HG03571 (cell line): ENCODE measurements around the gene MED9.

Experiments used
- ATAC-seq: cut with Tn5 transposase; IDR thresholded peaks from one replicate; pipeline ENCODE4 v1.9.1; 2021; ENCODE audit not compliant: unreplicated experiment

MED9 gene

DNA sequence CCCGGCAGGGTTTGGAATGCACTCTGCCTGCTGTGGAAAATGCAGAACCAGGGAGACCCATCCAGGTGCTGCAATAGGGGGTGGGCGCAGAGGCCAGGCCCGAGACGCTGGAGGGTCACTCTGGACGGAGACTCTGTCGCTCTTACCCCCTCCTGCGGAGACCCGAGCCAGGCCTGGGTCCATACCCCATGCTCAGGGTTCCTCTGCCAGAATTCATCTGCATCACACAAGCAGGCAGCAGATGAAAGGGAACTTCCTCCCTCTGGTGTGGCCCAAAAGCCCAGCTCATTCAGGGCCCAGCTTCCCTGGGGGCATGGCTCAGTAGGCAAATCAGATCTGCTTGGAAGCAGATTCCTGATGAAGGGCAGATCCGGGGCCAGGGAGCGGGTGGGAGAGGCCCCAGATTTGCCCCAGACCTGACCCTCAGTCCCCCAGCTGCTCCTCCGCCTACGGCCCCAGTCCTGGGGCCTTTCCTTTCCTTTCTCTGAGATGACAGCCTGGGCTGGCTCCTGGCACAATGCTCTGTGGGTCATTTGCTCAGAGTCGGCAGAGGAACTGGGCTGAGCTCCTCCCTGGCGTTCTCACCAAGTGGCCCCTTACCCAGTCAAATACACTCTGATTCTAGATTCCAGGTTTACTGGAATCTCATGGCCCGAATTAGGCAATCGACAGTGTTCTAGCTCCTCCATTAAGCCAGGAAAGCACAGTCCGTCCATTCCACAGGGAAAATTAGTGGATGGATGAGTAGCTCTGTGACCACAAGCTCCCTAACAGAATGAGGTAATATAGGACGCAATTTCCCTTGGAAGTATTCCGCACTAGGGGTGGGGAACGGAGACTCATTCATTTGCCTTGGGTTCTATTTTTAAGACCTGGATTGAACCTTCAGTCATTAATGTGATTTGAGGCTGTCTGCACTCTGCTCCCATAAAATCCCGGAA is 38.5 kb downstream of the MED9 start:
- ATAC-seq, result no peak

DNA sequence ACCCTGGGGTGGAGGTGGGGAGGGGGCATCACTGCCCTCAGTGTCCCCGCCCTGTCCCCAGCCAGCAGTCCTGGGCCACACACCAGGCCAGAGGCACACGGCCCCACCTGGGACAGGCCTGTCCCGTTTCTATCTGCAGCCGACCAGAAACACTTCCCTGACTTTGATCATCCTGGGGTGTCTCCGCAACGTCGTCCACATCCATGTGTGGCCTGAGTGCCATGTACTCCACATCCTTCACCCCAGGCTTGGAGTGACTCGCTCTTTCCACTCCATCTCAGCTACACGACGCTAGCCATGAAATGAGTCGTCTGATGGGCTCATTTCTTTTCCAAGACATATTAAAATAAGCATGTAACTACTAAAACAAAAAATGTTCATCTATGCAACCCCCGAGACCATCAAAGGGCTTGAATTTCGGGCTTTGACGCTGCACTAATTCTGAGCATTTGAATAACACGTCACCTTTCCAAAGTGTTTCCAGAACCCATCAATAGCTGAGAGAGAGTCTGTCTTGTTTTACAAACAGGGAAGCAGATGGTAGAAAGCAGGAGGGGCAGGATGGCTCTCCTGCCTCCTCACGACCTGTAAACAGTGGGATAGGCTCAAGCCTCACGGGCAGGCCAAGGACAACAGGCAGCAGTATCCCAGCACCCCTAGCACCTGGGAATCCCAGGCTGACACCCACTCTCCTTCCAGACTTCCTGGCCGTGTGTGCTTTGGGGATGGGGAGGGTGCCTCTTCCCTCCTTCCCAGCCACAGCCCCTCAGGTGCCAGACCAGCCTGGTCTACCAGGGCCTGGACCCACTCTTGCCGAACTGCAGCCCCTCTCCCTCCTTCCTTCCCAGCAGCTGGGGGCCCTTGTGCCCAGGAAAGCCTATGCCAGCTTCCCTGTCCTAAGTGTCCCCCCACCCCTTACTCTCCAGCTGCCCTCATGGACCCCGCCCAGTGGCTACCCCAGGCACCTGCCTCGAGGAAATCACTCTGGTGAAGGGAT is 39.4 kb downstream of the MED9 start:
- no peak for ATAC-seq

DNA sequence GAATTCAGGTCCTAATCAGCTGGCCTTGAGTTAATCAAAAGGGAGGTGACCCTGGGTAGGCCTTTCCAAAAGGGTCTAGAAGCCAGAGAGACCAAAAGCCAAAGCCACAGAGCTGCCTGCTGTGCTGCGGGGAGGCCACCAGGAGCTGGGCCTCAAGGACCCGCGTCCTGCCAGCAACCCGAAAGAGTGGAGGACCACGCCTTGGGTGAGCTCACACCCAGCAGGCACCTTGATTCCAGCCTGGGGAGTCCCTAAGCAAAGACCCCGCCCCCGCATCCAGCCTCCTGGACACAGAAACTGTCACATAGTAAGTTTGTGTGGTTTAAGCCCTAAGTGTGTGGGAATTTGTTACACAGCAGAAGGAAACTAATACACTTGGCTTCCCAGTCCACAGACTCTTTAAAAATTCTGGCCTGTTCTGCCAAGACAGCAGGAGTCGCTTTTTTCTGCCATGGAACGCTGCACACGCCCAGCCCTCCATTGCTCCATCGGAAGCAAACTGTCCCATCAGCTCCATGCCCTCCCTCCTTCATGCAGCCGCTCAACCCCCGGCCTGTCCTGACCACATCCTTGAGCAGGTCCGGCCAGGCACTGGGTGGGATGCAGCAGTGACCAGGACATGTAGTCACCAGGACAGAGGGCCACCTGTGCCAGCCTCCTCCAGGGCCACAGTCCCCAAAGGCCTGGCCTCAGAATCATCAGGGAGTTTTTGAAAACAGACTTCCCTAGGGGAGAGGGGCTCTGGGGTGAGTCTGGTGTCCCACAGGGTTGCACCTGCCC is 40.3 kb downstream of the MED9 start:
- ATAC-seq, result no peak

DNA sequence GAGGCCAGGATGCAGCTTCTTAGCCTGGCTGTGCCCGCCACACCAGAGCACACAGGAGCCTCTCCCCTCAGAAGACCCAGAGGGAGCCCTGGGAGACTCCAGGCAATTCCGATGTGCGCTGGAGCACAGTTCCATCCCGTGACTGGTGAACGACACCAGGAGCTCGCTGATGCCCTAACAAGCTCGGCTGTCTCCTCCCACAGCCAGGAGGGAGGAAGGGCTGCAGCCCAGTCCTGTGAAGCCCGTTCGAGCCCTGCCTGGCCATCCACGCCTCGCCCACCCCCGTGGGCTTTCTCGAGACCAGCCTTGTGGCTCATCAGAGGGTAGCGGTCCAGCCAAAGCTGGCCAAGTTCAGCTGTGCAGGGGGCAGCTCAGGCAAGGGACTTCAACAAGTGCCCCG is 41.2 kb downstream of the MED9 start:
- no peak for ATAC-seq

DNA sequence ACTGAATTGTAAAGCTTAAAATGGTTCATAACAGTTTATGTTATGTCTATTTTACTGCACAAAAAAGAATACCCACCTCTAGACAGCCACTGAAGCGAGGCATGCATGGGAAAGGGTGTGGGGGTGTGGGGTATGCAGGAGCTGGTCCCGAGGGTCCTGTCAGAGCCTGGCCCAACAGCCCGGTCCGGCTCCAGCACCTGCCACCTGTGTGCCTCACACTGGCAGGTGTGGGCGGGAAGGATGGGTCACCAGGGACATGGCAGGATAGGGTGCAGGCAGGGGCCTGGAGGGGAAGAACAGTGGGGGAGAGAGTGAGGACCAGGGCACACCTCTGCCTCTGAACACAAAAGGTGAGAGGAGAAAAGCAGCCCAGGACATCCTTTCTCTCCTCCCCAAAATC is 42.2 kb downstream of the MED9 start:
- no peak for ATAC-seq

DNA sequence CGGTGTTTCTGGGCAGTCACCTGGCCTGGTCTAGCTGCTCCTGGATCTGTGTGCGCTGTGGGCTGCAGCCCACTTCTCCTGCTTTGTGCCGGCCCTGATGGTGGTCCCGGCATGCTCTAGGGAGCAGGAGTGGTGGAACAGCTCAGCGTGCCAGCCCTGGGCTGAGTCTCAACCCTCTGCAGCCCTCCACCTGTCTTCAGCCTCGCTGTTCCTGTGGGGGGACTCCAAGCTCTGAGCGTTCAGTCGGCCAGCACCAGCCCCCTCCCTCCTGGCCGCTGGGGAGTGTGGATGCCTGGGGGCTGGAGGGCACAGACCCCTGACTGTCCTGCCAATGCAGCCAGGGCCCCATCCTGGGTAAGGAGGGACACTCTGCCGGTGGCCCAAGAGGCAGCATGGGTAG is 43.1 kb downstream of the MED9 start:
- no peak for ATAC-seq

DNA sequence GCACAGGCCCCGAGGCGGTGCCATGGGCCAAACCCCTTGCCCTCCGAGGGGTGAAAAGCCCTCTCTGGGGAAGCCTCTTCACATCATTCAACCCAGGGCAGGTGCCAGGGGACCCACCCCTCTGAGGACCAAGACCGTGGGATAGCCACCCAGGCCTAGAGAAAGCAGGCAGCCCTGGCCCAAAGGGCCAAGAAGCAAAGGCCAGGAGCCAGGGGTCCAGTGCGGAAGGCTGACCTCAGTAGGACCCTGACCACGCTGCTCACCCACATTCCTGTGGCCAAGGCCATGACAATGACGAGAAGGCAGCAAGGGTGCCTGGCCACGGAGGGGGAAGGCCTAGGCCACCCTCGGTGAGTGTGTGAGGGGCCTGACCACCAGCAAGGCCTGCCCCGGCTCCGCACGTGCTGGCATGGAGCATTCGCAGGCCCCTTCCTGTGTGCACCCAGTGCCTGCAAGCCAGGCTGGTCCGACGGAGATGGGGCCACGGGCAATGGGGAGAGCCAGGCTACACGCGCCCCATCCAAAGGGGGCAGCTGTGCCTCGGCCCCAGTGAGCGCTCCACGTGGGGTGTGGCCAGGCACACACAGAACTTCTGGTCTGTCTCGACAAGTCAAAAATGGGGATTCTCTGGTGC is 43.9 kb downstream of the MED9 start:
- ATAC-seq, result no peak

DNA sequence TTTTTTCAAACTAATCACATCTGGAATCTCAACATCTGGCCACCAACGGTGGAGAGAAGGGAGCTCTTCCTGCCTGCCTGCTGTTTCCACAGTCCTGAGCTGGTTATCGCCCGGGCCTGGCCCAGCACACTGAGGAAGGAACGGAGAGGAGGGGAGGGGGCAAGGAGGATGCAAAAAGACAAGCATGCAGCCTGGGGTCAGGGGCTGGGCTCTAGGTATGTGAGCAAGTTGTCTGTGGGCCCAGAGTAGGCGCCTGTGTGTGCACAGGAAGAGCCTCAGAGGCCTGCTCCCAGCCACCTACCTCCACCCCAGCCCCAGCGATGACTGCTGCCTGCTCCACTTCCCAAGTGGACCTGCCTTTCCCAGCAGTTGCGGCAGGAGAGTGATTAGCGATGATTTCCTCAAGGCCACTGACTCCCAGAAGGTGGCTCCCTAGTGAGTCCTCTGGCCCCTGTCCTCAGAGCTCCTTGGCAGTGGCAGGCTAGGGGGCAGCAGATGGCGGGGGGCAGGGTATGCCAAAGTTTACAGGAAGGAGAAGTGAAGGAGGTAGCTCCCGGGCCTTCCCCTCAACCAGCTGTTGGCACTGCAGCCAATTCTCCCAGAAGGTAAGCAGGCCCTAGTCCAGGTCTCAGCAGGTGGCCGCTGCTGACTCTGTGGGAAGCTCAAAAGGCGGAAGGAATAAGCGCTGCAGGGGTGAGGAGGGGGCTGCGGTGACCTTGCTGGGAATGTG is 46.4 kb downstream of the MED9 start:
- ATAC-seq, result no peak

DNA sequence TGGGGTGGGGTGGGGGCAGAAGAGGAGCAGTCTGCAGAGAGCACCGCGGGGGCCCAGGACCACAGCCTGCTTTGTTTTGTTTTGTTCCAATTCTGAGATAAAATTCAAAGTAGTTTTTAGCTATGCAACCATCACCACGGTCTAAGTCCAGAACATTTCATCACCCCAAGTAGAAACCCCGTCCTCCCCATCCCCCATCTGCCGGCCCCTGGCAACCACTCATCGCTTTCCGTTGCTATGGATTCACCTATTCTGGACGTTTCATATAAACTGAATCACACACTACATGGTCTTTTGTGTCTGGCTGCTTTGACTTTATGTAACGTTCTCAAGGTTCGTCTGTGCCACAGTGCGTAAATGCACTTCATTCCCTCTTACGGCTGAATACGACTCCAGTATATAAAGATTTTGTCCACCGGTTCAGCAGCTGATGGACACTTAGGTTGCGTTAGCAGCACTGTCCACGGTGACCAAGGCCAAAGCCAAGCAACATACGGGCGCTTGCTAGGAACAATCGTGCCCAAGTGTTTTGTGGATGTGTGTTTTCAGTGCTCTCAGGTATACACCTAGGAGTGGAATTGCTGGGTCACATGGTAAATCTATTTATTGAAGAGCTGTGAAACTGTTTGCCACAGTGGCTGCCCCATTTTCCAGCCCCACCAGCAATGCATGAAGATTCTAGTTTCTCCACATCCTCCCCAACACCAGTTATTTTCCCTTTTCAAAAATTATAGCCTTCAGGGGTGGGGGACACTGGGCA is 47.1 kb downstream of the MED9 start:
- ATAC-seq, result no peak

DNA sequence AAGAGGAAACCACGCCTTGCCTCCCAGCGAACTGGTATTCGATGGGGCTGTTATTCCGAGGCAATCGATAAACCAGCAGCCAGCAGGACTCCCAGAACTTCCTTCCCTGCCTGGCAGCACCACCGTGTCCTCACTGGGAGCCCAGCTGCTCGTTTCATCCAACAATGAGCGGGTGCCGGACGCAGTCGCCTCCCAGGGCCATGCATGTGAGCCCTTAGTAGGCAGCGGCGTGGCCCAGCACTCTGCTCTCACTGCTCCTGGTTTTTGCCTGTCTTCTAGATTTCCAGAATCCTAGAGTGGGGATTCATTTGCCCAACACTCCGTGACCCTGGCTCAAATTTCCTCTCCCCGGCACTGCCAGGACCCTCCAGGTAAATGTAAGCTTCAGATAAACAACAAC is 48.5 kb downstream of the MED9 start:
- no peak for ATAC-seq

DNA sequence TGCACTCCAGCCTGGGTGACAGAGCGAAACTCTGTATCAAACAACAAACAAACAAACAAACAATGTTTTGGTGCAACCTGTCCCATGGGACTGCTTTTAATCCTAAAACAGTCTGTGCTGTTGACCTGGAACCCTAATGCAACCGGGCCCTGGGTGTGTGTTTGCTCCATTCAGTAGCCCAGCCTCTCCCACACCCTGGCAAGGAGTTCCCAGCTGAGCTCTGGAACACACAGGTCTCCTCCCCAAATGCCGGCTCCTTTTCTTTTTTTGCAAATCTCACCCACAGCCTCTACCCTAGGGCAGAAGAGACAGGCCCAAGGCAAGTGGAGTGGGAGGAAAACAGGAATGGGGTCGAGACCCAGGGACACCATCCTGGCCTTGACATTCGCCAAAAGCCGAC is 49.2 kb downstream of the MED9 start:
- ATAC-seq, result no peak

DNA sequence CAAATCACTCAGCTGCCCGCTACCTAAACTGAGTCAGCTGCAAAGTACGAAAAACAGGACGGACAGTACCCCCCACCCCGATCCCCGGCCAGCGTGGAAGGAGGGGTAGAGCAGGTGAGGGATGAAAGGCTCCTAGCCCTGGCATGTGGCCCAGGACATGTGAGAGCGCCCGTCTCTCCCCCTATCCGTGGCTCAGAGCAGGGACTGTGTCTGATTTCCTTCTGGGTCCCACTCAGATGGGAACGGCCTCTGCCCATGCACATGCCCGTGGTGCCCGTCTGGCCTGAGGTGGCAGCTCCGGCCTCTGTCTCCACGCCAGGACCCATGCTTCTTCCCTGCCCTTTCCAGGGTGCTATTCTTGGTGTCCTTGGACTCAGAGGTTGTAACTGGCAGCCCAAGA is 49.6 kb downstream of the MED9 start:
- no peak for ATAC-seq

DNA sequence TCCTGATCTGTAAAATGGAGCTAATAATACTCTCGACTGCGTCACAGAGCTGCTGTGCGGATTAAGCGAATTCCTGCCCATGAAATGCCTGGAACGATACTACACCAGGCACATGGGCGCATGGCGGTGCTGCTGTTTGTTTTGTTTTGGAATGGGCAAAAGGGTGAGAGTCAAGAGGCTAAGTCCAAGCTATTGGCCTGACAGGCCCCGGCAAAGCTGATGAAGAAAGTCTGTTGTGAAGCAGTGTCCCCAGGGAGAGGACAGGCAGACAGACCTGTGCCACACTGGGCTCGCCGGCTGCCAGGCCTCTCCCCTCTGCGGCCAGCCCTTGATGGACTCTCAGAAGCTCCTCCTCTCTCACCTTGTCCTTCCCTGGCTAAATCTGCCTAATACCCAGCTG is 50.7 kb downstream of the MED9 start:
- ATAC-seq, result no peak

DNA sequence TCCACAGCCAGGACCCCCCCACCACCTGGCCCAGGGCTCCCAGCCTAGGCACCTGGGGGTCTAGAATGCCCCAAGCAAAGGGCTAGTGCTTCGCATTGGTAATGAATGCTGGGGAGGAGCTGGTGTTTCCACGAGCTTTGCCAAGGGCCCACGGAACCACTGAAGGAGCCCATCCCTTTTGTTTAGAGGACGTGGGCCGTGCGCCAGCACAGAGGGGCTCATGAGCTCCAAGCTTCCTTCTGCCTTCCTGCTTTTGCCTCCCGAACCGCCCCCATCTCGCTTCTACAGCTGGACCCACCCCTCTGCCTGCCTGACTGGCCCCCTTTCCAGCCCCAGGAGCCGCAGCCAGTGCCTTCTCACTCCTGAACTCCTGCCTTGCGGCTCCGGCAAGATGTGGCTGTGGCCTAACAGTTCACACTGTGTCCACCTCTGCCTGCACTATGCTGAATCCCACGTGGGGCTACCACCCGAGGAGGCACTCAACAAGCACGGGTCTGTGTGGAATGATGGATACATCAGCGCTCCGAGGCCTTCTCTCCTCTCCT is 51.2 kb downstream of the MED9 start:
- ATAC-seq, result no peak

DNA sequence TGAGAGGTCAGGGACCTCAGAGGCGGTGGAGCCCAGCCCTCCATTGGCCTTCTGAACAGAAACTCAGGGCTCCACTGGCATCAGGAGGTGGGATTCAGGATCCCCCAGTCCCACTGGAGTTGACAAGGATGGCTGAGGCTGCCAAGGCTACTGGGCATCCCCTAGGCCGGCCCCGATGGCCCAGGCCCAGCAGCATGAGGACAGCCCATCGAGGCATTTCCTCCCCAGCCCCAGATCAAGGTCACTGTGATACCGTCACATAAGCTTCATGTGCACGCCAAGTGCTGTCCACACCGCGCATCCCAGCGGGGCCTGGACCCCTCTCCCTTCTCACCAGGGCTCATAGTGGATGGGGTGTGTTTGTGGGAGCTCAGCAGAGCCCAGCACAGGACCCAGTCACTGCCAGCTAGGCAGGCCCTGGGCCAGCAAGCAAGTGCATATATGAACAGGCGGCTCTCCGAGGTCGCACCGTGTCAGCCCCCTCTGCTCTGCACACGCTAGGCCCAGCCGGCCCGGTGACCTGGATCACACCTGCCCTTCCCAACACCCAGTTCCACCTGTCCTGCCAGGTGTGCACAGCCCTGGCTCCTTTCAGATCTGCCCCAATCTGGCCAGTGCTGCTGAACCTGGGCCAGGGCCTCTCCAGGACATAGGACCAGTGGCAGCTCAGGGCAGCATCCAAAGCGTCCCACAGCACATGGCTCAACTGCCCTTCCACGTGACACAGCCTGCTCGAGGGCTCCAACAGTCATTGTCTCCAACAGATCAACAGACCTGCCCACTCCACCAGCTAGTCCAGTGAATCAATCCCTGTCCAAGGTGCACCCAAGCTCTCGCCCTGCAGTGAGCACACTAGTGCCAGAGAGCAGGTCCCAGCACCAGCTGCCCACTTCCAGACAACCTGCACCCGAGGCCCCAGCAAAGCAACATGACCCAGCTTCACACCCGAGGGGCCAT is 52.2 kb downstream of the MED9 start:
- ATAC-seq, result no peak

DNA sequence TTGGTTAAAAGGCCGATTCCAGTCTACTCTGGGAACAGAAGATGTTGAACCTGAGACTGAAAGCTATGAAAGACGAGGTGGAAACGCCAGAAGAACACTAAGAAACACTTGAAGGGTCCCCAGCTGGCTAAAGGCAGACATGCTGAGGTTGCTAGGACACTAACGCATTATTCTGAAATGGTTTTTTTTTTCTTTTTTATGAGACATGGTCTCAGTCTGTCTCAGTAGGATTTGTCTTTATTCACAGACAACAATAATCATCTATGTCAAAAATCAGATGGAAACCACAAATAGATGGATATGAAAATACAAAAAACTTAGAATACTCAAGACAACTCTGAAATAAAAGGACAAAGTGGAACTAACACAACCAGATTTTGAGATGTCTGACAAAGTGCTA is 54.4 kb downstream of the MED9 start:
- no peak for ATAC-seq

DNA sequence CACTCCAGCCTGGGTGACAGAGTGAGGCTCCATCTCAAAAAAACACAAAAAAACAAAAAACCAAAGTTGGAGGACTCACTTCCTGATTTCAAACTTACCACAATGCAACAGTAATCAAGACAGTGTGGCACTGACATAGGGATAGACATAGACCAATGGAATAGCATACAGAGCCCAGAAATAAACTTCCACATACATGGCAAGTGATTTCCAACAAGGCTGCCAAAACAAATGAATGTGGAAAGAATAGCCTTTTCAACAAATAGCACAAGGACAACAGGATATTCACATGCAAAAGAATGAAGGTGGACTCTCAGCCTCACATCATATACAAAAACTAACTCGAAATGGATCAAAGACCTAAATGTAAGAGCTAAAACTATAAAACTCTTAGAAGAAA is 56.2 kb downstream of the MED9 start:
- no peak for ATAC-seq
